HUDEP-2 (cell line): ENCODE data around the gene RNF223.
"Not testable (repeated sequence)": the region's sequence is repeated elsewhere in the genome, so short reads cannot be mapped to it uniquely, and the experiment has no call there.

Source experiments
- DNase-seq, 76 experiments: peaks; one replicate each; lab custom pipeline; 2025; ENCODE audit not compliant: unreplicated experiment in 76 of 76; lab: John Stamatoyannopoulos, UW

RNF223 gene

GRCh38 chr1:1033009-1033587, 41.0 kb downstream of the RNF223 start:
- peak in 60 of 76 experiments; percentile 6 to 75 (median 52) for DNase-seq

GRCh38 chr1:1032424-1032823, 41.7 kb downstream of the RNF223 start:
- peak in 10 of 76 experiments; percentile 4 to 31 (median 14) for DNase-seq

GRCh38 chr1:1031659-1032235, 42.4 kb downstream of the RNF223 start:
- no peak for DNase-seq

GRCh38 chr1:1030867-1031658, 43.0 kb downstream of the RNF223 start:
- DNase-seq: not testable (repeated sequence)

GRCh38 chr1:1027791-1028190, 46.3 kb downstream of the RNF223 start:
- no peak for DNase-seq

- DNase-seq: no peak
Observed at GRCh38 chr1:1026599-1027413, 47.3 kb downstream of the RNF223 start.

GRCh38 chr1:1025730-1026129, 48.4 kb downstream of the RNF223 start:
- DNase-seq: no peak

GRCh38 chr1:1024771-1025699, 49.1 kb downstream of the RNF223 start:
- DNase-seq: no peak

GRCh38 chr1:1024149-1024770, 49.8 kb downstream of the RNF223 start:
- DNase-seq: peak in 63 of 76 experiments; percentile 15 to 77 (median 52)

- peak in 1 of 76 experiments; percentile 18 for DNase-seq
Observed at GRCh38 chr1:1023700-1024099, 50.4 kb downstream of the RNF223 start.

- DNase-seq: peak in 4 of 76 experiments; percentile 5 to 23 (median 13)
Observed at GRCh38 chr1:1022302-1023009, 51.6 kb downstream of the RNF223 start.

- no peak for DNase-seq
Observed at GRCh38 chr1:1021920-1022259, 52.2 kb downstream of the RNF223 start.

- peak in 47 of 76 experiments; percentile 12 to 59 (median 39) for DNase-seq
Observed at GRCh38 chr1:1021010-1021919, 52.8 kb downstream of the RNF223 start.
